Measurements from ENCODE around the gene RABEP2. TPM values are rescaled to one million over a fixed set of nuclear protein-coding genes. Genes with fewer than 3 reads are reported as not detected.
"Not testable (repeated sequence)": the region's sequence is repeated elsewhere in the genome, so short reads cannot be mapped to it uniquely, and the experiment has no call there.

The RABEP2 gene
- total and polyA plus RNA-seq, 8 donors = 21.4 to 35.8 (median 24.4) TPM

- Histone ChIP-seq H3K4me1 (peaks cover 0 to 11% of the 10 kb centered on the region in 2 donors), H3K4me3 (no peak overlapping the region), H3K27ac (no peak overlapping the region), H3K27me3 (no peaks in the 10 kb centered on the region), H3K9me3 (no peaks in the 10 kb centered on the region), H3K36me3 (no peaks in the 10 kb centered on the region)
- intact Hi-C loops (cut with DNase I) = no loop called here
- ATAC-seq (no peak), DNase-seq (no peak)
- no peak for TF ChIP-seq CTCF (IDR thresholded peaks at IDR 0.05)
Observed at GRCh38 chr16:28927815-28928214, 2.8 kb upstream of the RABEP2 start.

GRCh38 chr16:28926284-28926683 lies 1.2 kb upstream of the RABEP2 start:
- H3K27me3 ChIP-seq; DNase-seq; ATAC-seq; H3K9me3 ChIP-seq; intact Hi-C loops (cut with DNase I); H3K36me3 ChIP-seq: not testable (repeated sequence)
- peak overlapping the region; percentile 75 to 76 for H3K4me3 ChIP-seq
- H3K27ac ChIP-seq = peak overlapping the region; percentile 99
- H3K4me1 ChIP-seq = peaks cover 0 to 11% of the 10 kb centered on the region in 2 donors

GRCh38 chr16:28925386-28926228 lies 569 bp upstream of the RABEP2 start:
- peaks cover 0 to 11% of the 10 kb centered on the region in 2 donors for H3K4me1 ChIP-seq
- H3K9me3 ChIP-seq = no peaks in the 10 kb centered on the region
- H3K4me3 ChIP-seq = peak overlapping the region; percentile 75 to 76
- DNase-seq (peak in 3 of 4 donors; percentile 77 to 84 (median 84)), ATAC-seq (peak; percentile 62)
- peaks cover 0 to 7% of the 10 kb centered on the region in 2 donors for H3K36me3 ChIP-seq
- H3K27ac ChIP-seq = peak overlapping the region; percentile 99
- TF ChIP-seq CTCF (IDR thresholded peaks at IDR 0.05) = no peak
- H3K27me3 ChIP-seq = no peaks in the 10 kb centered on the region
- intact Hi-C loops (cut with DNase I) = no loop called here

GRCh38 chr16:28924399-28924761 lies 658 bp downstream of the RABEP2 start:
- Histone ChIP-seq H3K27ac (peak overlapping the region; percentile 99), H3K9me3 (no peaks in the 10 kb centered on the region), H3K27me3 (no peaks in the 10 kb centered on the region), H3K4me1 (peaks cover 0 to 11% of the 10 kb centered on the region in 2 donors), H3K4me3 (peak overlapping the region; percentile 75 to 76), H3K36me3 (peaks cover 0 to 19% of the 10 kb centered on the region in 2 donors)
- DNase-seq = no peak
- peak; percentile 0 for ATAC-seq
- peak; percentile 13 to 17 for TF ChIP-seq CTCF (IDR thresholded peaks at IDR 0.05)
- intact Hi-C loops (cut with DNase I) = no loop called here

GRCh38 chr16:28923652-28924398 lies 1.2 kb downstream of the RABEP2 start:
- peaks cover 0 to 11% of the 10 kb centered on the region in 2 donors for H3K4me1 ChIP-seq
- peaks cover 0 to 24% of the 10 kb centered on the region in 2 donors for H3K36me3 ChIP-seq
- DNase-seq = no peak
- H3K9me3 ChIP-seq = no peaks in the 10 kb centered on the region
- peak overlapping the region in 1 of 2 donors; percentile 99 for H3K27ac ChIP-seq
- intact Hi-C loops (cut with DNase I) = no loop called here
- no peak for TF ChIP-seq CTCF (IDR thresholded peaks at IDR 0.05)
- no peaks in the 10 kb centered on the region for H3K27me3 ChIP-seq
- ATAC-seq = peak; percentile 0
- peak overlapping the region; percentile 75 to 76 for H3K4me3 ChIP-seq
